Stimulated activated CD4-positive, alpha-beta T cell treated with anti-CD3 and anti-CD28 coated beads, Interleukin-2, amount 100 ng/mL, for 4 hours (primary cell): ENCODE results near the gene SLC25A36.

Source experiments
- DNase-seq: peaks from one replicate; pipeline ENCODE4 v3.0.0-alpha.2; 2020; ENCODE audit warnings: low read depth

SLC25A36 gene

GRCh38 chr3:140941434-140942220 is at the start of gene SLC25A36:
Gene SLC25A36, plus strand, starts transcription at chr3:140941836. Its CDS starts 219 bp downstream, at chr3:140942055.
- DNase-seq: peak; percentile 96

- DNase-seq: no peak
These were observed 44.6 kb upstream of the SLC25A36 start for GRCh38 chr3:140896997-140897396.

- no peak for DNase-seq
These were observed 43.1 kb upstream of the SLC25A36 start for GRCh38 chr3:140898340-140899180.

GRCh38 chr3:140899363-140899762 is 42.3 kb upstream of the SLC25A36 start:
- no peak for DNase-seq

GRCh38 chr3:140902791-140903190 is 38.8 kb upstream of the SLC25A36 start:
- DNase-seq: no peak

GRCh38 chr3:140903196-140903595 is 38.4 kb upstream of the SLC25A36 start:
- no peak for DNase-seq

GRCh38 chr3:140904521-140904920 is 37.1 kb upstream of the SLC25A36 start:
- DNase-seq: no peak

- no peak for DNase-seq
These were observed 36.1 kb upstream of the SLC25A36 start for GRCh38 chr3:140905559-140905958.

- DNase-seq: no peak
These were observed 34.9 kb upstream of the SLC25A36 start for GRCh38 chr3:140906785-140907184.

- DNase-seq: no peak
These were observed 30.8 kb upstream of the SLC25A36 start for GRCh38 chr3:140910860-140911259.

- no peak for DNase-seq
These were observed 29.8 kb upstream of the SLC25A36 start for GRCh38 chr3:140911822-140912221.

- DNase-seq: no peak
These were observed 27.9 kb upstream of the SLC25A36 start for GRCh38 chr3:140913728-140914127.

GRCh38 chr3:140914384-140914945 is 27.2 kb upstream of the SLC25A36 start:
- DNase-seq: no peak

- no peak for DNase-seq
These were observed 25.0 kb upstream of the SLC25A36 start for GRCh38 chr3:140916603-140917002.

GRCh38 chr3:140917772-140918171 is 23.9 kb upstream of the SLC25A36 start:
- DNase-seq: no peak

- no peak for DNase-seq
These were observed 21.6 kb upstream of the SLC25A36 start for GRCh38 chr3:140920029-140920428.

- no peak for DNase-seq
These were observed 19.0 kb upstream of the SLC25A36 start for GRCh38 chr3:140922634-140923033.

- no peak for DNase-seq
These were observed 17.4 kb upstream of the SLC25A36 start for GRCh38 chr3:140924097-140924873.

GRCh38 chr3:140927279-140928069 is 14.2 kb upstream of the SLC25A36 start:
- DNase-seq: no peak

GRCh38 chr3:140929446-140929845 is 12.2 kb upstream of the SLC25A36 start:
- no peak for DNase-seq

GRCh38 chr3:140931016-140931454 is 10.6 kb upstream of the SLC25A36 start:
- no peak for DNase-seq
